Naive B cell (primary cell): Measurements from ENCODE around the gene MITF. TPM values are rescaled to one million over a fixed set of nuclear protein-coding genes. Genes with fewer than 3 reads are reported as not detected.
A peak's percentile ranks its signal among the peaks of the same experiment; 100 is the strongest.
"Not testable (repeated sequence)": the region's sequence is repeated elsewhere in the genome, so short reads cannot be mapped to it uniquely, and the experiment has no call there.

Experiments
- ATAC-seq, 2 donors: fragments of 150-1000 bp; cut with Tn5 transposase; 2 replicates each; pipeline ENCODE4 v1.10.0; 2021; ENCODE audit warnings: low read depth in 2 of 2, mild to moderate bottlenecking in 2 of 2, moderate library complexity in 2 of 2
- DNase-seq: peaks from one replicate; pipeline ENCODE4 v3.0.0; 2022
- H3K27ac Mint-ChIP-seq, 6 donors: one replicate each; pipeline ENCODE4 v1.8.0; 2020 to 2022; ENCODE audit warnings: mild to moderate bottlenecking in 6 of 6, mixed read lengths in 6 of 6, moderate library complexity in 5 of 6, inconsistent platforms in 2 of 6
- H3K27me3 Mint-ChIP-seq, 3 donors: one replicate each; pipeline ENCODE4 v1.8.0; 2021 to 2022; ENCODE audit warnings: mixed read lengths in 3 of 3, mild to moderate bottlenecking in 1 of 3
- H3K36me3 Mint-ChIP-seq, 2 donors: one replicate each; pipeline ENCODE4 v1.8.0; 2020 to 2022; ENCODE audit warnings: mixed read lengths in 2 of 2, inconsistent platforms in 1 of 2, mild to moderate bottlenecking in 1 of 2
- H3K4me1 Mint-ChIP-seq, 3 donors: one replicate each; pipeline ENCODE4 v1.8.0; 2020 to 2022; ENCODE audit warnings: mixed read lengths in 3 of 3, inconsistent platforms in 1 of 3, mild to moderate bottlenecking in 1 of 3, moderate library complexity in 1 of 3
- H3K4me3 Mint-ChIP-seq, 8 donors: one replicate each; pipeline ENCODE4 v1.8.0; 2020 to 2022; ENCODE audit warnings: mild to moderate bottlenecking in 8 of 8, mixed read lengths in 8 of 8, moderate library complexity in 8 of 8, inconsistent platforms in 2 of 8
- H3K9me3 Mint-ChIP-seq, 7 donors: one replicate each; pipeline ENCODE4 v1.8.0; 2020 to 2022; ENCODE audit warnings: mixed read lengths in 7 of 7, mild to moderate bottlenecking in 5 of 7, inconsistent platforms in 2 of 7, moderate library complexity in 1 of 7
- polyA plus RNA-seq, 6 donors: library from polyadenylated mRNA; unstranded; fragments of 300-500 nt; fragmentation: Illumina TruSeq; gene quantifications; one replicate each; pipeline ENCODE4 v1.2.3, GENCODE V29; 2021; ENCODE audit warnings: low read depth in 6 of 6

Gene MITF
- polyA plus RNA-seq, 6 donors from 2014 or later, result 0.26 to 0.90 (median 0.32) TPM; not detected in 3

- H3K4me3 Mint-ChIP-seq, result no peak overlapping the region
- H3K9me3 Mint-ChIP-seq, result peaks cover 0 to 4% (median 0%) of the 10 kb centered on the region in 7 donors
- H3K36me3 Mint-ChIP-seq, result no peaks in the 10 kb centered on the region
- ATAC-seq (no peak), DNase-seq (no peak)
- H3K27me3 Mint-ChIP-seq, result no peaks in the 10 kb centered on the region
- H3K4me1 Mint-ChIP-seq, result no peaks in the 10 kb centered on the region
- H3K27ac Mint-ChIP-seq, result no peak overlapping the region
Measured at GRCh38 chr3:69791919-69792399, 52.7 kb downstream of the MITF start.

GRCh38 chr3:69796126-69796525 lies 56.9 kb downstream of the MITF start:
- not testable (repeated sequence) for H3K4me1 Mint-ChIP-seq, H3K36me3 Mint-ChIP-seq, H3K4me3 Mint-ChIP-seq, H3K27ac Mint-ChIP-seq, DNase-seq, ATAC-seq, H3K27me3 Mint-ChIP-seq
- H3K9me3 Mint-ChIP-seq, result peaks cover 0 to 11% (median 0%) of the 10 kb centered on the region in 7 donors

- Mint-ChIP-seq H3K4me3 (no peak overlapping the region), H3K36me3 (no peaks in the 10 kb centered on the region), H3K4me1 (no peaks in the 10 kb centered on the region), H3K27ac (no peak overlapping the region), H3K27me3 (peaks cover 0 to 9% (median 0%) of the 10 kb centered on the region in 3 donors), H3K9me3 (peaks cover 0 to 13% (median 1%) of the 10 kb centered on the region in 7 donors)
- ATAC-seq, result no peak
- no peak for DNase-seq
Measured at GRCh38 chr3:69803681-69804270, 64.5 kb downstream of the MITF start.

GRCh38 chr3:69805491-69805890 lies 66.2 kb downstream of the MITF start:
- no peak overlapping the region for H3K4me3 Mint-ChIP-seq
- no peaks in the 10 kb centered on the region for H3K36me3 Mint-ChIP-seq
- peaks cover 0 to 9% (median 0%) of the 10 kb centered on the region in 7 donors for H3K9me3 Mint-ChIP-seq
- no peak for DNase-seq
- peaks cover 0 to 12% (median 0%) of the 10 kb centered on the region in 3 donors for H3K27me3 Mint-ChIP-seq
- no peak for ATAC-seq
- H3K4me1 Mint-ChIP-seq, result no peaks in the 10 kb centered on the region
- no peak overlapping the region for H3K27ac Mint-ChIP-seq

GRCh38 chr3:69806735-69807438 lies 67.6 kb downstream of the MITF start:
- peaks cover 0 to 17% (median 0%) of the 10 kb centered on the region in 3 donors for H3K27me3 Mint-ChIP-seq
- H3K27ac Mint-ChIP-seq, result peak overlapping the region in 1 of 6 donors; percentile 72
- H3K4me3 Mint-ChIP-seq, result no peak overlapping the region

GRCh38 chr3:69807674-69808073 lies 68.4 kb downstream of the MITF start:
- H3K4me3 Mint-ChIP-seq, result no peak overlapping the region
- ATAC-seq (no peak), DNase-seq (no peak)
- no peaks in the 10 kb centered on the region for H3K4me1 Mint-ChIP-seq
- peaks cover 0 to 19% (median 2%) of the 10 kb centered on the region in 3 donors for H3K27me3 Mint-ChIP-seq
- H3K9me3 Mint-ChIP-seq, result peaks cover 0 to 5% (median 0%) of the 10 kb centered on the region in 7 donors
- H3K27ac Mint-ChIP-seq, result no peak overlapping the region
- H3K36me3 Mint-ChIP-seq, result no peaks in the 10 kb centered on the region

More at GRCh38 chr3:69806735-69807438, 67.6 kb downstream of the MITF start:
- Mint-ChIP-seq H3K4me1 (no peaks in the 10 kb centered on the region), H3K9me3 (peaks cover 0 to 5% (median 0%) of the 10 kb centered on the region in 7 donors), H3K36me3 (no peaks in the 10 kb centered on the region)
- no peak for ATAC-seq
- no peak for DNase-seq

GRCh38 chr3:69809076-69809835 lies 70.0 kb downstream of the MITF start:
- Mint-ChIP-seq H3K27me3 (peaks cover 0 to 15% (median 3%) of the 10 kb centered on the region in 3 donors), H3K36me3 (no peaks in the 10 kb centered on the region), H3K27ac (no peak overlapping the region), H3K4me1 (no peaks in the 10 kb centered on the region), H3K9me3 (peaks cover 0 to 5% (median 0%) of the 10 kb centered on the region in 7 donors), H3K4me3 (no peak overlapping the region)
- ATAC-seq, result no peak
- DNase-seq, result no peak

GRCh38 chr3:69811452-69812401 lies 72.5 kb downstream of the MITF start:
- DNase-seq (no peak), ATAC-seq (no peak)
- H3K9me3 Mint-ChIP-seq, result peaks cover 0 to 5% (median 0%) of the 10 kb centered on the region in 7 donors
- H3K4me3 Mint-ChIP-seq, result no peak overlapping the region
- no peaks in the 10 kb centered on the region for H3K36me3 Mint-ChIP-seq
- H3K27me3 Mint-ChIP-seq, result peaks cover 0 to 14% (median 3%) of the 10 kb centered on the region in 3 donors
- no peak overlapping the region for H3K27ac Mint-ChIP-seq
- no peaks in the 10 kb centered on the region for H3K4me1 Mint-ChIP-seq

GRCh38 chr3:69815970-69816369 lies 76.7 kb downstream of the MITF start:
- Mint-ChIP-seq H3K9me3 (no peaks in the 10 kb centered on the region), H3K4me1 (no peaks in the 10 kb centered on the region), H3K27ac (no peak overlapping the region), H3K27me3 (peaks cover 0 to 7% (median 3%) of the 10 kb centered on the region in 3 donors), H3K4me3 (no peak overlapping the region), H3K36me3 (no peaks in the 10 kb centered on the region)
- no peak for DNase-seq
- no peak for ATAC-seq

- Mint-ChIP-seq H3K27ac (no peak overlapping the region), H3K4me3 (no peak overlapping the region), H3K4me1 (no peaks in the 10 kb centered on the region), H3K9me3 (peaks cover 0 to 4% (median 0%) of the 10 kb centered on the region in 7 donors), H3K36me3 (no peaks in the 10 kb centered on the region), H3K27me3 (no peaks in the 10 kb centered on the region)
- DNase-seq (no peak), ATAC-seq (no peak)
Measured at GRCh38 chr3:69817988-69818387, 78.7 kb downstream of the MITF start.

- H3K36me3 Mint-ChIP-seq, result peaks cover 0 to 3% of the 10 kb centered on the region in 2 donors
- H3K4me3 Mint-ChIP-seq, result no peak overlapping the region
- no peaks in the 10 kb centered on the region for H3K4me1 Mint-ChIP-seq
- no peaks in the 10 kb centered on the region for H3K27me3 Mint-ChIP-seq
- peaks cover 0 to 4% (median 0%) of the 10 kb centered on the region in 7 donors for H3K9me3 Mint-ChIP-seq
- DNase-seq, result no peak
- ATAC-seq, result no peak
- H3K27ac Mint-ChIP-seq, result no peak overlapping the region
Measured at GRCh38 chr3:69819282-69819681, 80.0 kb downstream of the MITF start.

GRCh38 chr3:69821133-69821532 lies 81.9 kb downstream of the MITF start:
- H3K9me3 Mint-ChIP-seq, result peaks cover 0 to 6% (median 0%) of the 10 kb centered on the region in 7 donors
- no peak overlapping the region for H3K27ac Mint-ChIP-seq
- no peaks in the 10 kb centered on the region for H3K4me1 Mint-ChIP-seq
- no peaks in the 10 kb centered on the region for H3K27me3 Mint-ChIP-seq
- peak overlapping the region in 1 of 8 donors; percentile 4 for H3K4me3 Mint-ChIP-seq
- ATAC-seq, result no peak
- peaks cover 0 to 3% of the 10 kb centered on the region in 2 donors for H3K36me3 Mint-ChIP-seq
- DNase-seq, result no peak
